ENCODE measurements around the gene HTRA3.
"Not testable (repeated sequence)": the region's sequence is repeated elsewhere in the genome, so short reads cannot be mapped to it uniquely, and the experiment has no call there.

HTRA3 gene

DNA sequence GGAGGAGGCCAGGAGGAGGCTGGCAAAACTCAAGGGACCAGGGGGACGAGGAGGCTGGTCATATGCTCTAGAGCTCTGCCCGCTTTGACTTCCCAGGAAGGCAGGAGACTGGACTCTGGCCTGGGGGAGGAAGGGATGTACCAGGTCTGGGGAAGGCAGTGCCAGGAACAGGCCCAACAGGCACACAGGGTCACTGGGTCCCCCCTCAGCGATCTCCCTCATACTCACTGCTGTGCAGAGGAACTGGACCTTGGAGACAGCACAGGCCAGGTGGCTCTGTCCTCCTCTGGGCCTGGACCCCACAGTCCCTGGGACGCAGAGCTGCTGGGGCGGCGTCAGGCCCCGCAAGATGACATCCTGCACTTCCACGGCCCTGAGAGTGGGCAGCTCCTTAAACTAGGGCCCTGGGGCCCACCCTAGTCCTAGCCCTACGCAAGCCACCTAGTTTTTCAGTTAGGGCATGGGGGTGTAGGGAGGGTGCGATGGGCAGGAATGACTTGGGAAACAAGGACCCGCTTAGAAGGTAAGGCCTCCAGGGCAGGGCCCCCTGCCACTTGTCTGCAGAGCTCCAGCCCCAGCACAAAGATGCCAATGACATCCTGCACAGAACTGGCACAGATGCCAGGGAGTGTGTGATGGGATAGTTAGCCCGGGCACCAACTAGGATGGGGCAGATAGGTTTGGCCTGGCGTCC is 59.5 kb downstream of the HTRA3 start:
- DNase-seq (ENCODE audit: low read depth): no peak

DNA sequence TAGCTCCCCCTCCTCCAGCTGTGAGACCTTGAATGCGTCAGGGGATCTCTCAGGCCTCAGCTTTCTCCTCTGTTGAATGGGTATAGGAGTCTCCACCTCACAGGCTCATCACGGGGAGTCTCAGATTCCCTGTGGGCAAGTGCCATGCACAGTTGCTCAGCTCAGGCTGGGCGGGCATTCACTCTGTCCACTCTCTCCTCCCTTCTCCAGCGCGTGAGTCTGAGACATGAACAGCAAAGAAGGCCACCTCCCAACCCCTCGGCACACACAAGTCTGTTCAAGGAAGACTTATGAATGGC is 60.0 kb downstream of the HTRA3 start:
- DNase-seq (ENCODE audit: low read depth): no peak

DNA sequence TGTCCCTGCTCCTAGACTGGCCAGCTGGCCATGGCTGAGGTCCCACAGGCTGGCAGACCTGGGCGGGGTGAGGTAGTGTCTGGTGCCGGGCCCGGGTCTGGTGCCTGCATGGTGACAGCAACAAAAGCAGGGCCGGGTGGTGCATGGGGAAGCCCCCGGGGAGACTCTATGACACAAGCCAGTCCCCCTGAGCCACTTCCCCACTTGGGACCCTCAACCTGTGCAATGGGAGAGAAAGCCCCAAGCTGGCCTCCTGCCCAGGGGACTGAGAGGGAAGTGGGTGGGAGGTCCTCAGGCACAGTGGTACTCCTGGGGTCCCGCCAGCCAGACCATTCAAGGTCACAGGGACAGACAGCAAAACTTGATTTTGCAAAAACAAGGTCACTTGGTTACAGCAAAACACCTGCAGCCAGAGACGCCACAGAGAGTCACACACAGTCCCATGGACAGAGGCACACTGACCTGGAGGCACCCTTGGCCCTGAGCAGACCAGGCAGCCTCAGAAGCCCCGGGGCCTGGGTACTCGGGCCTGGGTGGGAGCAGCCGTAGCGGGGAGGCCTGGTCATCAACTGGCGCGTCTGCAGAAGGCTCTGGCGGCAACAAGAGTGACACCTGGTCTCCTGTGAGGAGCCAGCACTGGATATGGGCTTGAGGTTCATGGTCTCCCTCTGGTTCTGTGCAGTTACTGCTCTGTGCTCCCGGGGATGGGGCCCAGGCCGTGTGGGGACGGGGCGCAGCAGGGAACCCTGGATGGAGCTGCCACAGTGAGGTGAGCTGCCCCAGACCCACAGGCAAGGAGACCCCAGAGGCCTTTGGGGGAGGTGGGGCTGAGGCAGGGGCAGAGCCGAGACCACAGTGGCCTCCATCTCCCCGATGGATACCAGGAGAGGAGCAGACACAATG is 60.6 kb downstream of the HTRA3 start:
- no peak for DNase-seq (ENCODE audit: low read depth)

- DNase-seq (ENCODE audit: low read depth): no peak
These were observed 61.4 kb downstream of the HTRA3 start for GRCh38 chr4:8330821-8331574.

GRCh38 chr4:8331575-8331955 is 62.0 kb downstream of the HTRA3 start:
- no peak for DNase-seq (ENCODE audit: low read depth)

DNA sequence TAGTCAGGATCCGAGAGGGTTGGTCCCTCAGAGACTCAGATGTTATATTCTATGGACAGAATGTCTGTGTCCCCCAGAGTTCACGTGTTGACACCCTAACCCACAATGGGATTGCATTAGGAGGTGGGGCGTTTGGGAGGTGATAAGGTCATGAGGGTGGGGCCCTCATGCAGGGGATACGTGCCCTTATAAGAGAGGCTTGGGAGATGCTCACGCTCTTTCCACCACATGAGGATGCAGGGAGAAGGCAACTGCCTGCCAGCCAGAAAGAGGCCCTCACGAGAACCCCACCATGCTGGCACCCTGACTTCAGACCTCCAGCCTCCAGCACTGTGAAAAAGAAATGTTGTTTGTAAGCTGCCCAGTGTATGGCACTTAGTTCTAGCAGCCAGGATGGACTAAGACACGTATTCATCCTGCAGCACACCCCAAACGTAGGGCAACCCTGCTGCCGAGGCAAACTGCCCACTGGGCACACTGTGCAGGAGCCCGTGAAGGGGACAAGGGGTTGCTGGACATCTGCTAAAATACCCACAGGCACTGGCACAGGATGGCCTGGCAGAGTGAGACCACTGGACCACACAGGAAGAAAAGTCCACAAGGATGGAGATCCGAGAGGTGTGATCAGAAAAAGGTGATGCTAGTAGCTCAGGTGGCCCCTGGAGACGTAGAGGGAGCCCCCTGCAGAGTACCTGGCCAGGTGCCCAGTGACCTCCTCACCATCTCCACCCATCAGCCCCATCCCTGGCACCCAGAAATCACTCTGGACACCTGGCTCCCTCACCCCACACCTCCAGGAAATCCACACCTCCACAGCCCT is 62.7 kb downstream of the HTRA3 start:
- no peak for DNase-seq (ENCODE audit: low read depth)

DNA sequence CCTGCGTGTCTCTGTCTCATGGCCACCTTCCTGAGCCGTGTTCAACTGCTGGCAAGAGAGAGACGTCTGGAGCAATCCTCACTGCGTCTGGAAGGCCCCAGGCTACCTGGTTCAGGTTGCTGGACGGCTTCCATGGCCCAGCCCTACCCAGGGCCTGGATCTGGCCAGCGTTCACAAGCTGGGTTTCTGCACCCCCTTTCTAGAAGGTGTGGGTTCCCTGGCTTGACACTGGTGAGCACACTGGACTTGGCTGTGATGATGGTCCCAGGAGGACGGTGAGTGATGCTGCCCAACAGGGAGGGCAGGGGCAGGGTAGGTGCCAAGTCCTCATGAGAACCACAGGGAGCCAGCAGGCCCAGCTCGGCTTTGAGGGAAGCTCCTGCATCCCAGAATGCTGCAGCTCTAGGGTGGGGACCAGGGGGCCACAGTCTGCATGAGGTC is 63.4 kb downstream of the HTRA3 start:
- DNase-seq (ENCODE audit: low read depth): no peak

DNA sequence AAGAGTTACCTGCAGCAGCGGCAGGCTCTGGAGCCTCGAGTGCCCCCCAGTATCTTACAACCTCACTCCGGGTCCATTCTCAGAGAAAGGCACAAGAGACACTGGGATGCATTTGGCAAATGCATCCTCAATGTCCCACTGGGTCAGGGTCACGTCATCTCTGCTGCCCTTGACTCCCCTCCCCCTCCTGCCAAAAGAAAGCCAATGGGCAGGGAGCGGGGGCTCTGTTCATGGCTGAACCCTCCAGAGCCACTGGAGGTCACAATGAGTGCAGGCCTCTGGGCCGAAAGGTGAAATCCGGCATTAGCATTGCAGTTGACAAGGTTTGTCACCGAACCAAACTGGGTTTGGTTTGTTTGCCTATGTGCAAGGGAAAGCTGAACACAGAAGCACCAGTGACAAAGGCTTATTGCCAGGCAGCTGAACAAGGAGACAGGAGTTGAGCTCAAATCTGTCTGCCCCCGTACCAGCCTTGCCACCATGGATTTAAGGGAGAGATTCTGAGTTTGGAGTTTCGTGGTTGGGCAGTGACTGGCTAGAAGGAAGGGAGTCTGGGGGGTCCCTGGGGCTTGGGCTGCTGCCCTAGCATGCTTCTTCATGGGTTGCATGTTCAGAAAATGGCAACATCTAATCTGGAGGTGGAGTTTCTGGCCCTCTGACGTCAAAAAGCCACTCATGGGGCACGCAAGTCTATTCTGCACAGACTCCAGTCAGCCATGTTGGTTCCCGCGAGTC is 64.3 kb downstream of the HTRA3 start:
- no peak for DNase-seq (ENCODE audit: low read depth)

GRCh38 chr4:8334786-8335460 is 65.4 kb downstream of the HTRA3 start:
- no peak for DNase-seq (ENCODE audit: low read depth)

- DNase-seq (ENCODE audit: low read depth): no peak
These were observed 66.3 kb downstream of the HTRA3 start for GRCh38 chr4:8335848-8336247.

GRCh38 chr4:8336412-8337075 is 67.0 kb downstream of the HTRA3 start:
- no peak for DNase-seq (ENCODE audit: low read depth)

GRCh38 chr4:8338351-8338961 is 68.9 kb downstream of the HTRA3 start:
- DNase-seq (ENCODE audit: low read depth): no peak

DNA sequence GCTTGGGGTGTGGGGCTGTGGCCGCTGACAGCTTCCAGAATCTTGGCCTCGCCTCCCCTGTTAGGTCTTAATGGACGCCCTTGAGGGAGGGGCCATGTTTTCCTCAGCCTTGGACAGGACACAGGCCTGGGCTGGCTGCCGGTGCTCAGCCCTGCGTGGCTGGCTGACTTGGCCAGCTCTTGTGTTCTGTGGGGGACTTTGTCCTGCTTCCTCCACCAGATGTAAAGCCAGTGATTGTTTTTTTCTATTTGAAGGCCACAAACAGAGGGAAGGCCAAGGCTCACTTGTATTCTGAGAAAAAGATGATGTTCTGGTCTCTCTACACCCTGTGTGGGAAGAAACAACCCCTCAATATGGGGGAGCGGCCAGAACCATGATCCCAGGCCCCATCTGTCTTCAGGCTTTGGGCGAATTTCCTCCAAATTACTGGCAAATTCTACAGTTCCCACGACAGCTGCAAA is 71.3 kb downstream of the HTRA3 start:
- DNase-seq (ENCODE audit: low read depth): no peak

- not testable (repeated sequence) for DNase-seq (ENCODE audit: low read depth)
These were observed 71.7 kb downstream of the HTRA3 start for GRCh38 chr4:8341281-8341680.

GRCh38 chr4:8341691-8342090 is 72.1 kb downstream of the HTRA3 start:
- DNase-seq (ENCODE audit: low read depth): no peak

DNA sequence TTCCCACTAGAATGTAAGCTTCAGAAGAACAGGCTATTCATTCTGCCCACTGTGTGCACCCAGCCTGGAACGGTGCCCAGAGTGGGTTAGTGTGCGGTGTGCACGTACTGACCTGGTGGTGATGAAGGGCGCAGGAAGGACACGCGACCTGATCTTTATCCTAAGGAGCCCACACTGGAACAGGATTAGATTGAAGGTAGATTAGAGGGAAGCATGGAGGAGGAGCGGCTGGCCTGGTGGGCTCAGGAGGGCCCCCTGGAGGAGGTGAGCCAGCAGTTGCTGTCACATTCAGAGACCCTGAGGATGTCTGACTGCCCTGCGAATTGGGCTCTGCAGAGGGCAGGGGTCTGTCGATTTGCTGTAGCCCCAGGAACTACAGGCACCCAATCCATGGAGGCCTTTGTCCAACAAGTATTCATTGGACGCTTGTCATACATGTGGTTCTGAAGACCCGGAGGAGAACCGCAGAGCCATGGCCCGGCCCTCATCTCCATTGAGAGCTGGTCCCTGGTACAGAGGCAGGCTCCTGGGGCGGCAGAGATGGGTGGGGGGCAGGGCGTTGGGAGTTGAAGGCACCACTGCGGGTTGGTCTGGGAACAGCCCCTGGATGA is 73.2 kb downstream of the HTRA3 start:
- DNase-seq (ENCODE audit: low read depth): no peak

GRCh38 chr4:8343262-8343966 is 73.9 kb downstream of the HTRA3 start:
- DNase-seq (ENCODE audit: low read depth): no peak

DNA sequence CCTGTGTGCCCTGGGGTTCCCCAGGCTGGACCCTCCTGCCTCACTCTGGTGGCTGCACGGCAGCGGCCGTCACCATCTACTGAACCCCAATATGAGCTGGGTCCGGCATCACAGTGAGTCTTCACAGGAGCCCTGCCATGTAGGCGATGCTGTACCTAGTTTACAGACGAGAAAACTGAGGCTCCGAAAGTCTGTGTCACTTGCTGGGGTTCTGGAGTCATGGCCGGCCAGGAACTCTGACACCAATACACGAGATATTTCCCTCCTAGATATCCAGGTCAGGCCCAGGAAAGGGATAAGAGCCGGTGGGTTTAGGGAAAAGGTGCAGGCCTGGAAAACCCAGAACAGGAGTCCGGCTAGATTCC is 74.4 kb downstream of the HTRA3 start:
- DNase-seq (ENCODE audit: low read depth): no peak

DNA sequence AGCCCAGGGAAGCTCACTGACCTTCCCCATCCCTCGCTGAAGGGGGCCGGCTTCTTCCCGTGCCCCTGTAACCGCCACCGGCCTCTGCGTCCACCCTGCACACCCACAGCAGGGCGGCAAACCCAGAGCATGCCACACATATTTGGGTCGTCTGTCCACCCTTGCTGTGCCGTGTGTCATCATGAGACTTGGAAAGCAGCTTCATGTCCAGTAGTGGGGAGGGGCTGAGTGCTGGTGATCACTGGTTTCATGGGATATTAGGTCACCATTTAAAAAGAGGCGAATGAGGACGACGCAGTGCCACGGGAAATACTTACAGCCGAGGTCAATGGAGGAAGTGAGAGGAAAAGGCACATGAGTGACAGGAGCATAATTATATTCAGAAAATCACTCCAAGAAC is 74.8 kb downstream of the HTRA3 start:
- no peak for DNase-seq (ENCODE audit: low read depth)
